Right ventricle myocardium superior (tissue), 1 donor: ENCODE results near the gene SCIMP. TPM values are rescaled to one million over a fixed set of nuclear protein-coding genes. Genes with fewer than 3 reads are reported as not detected.
A peak's percentile ranks its signal among the peaks of the same experiment; 100 is the strongest.
"Not testable (repeated sequence)": the region's sequence is repeated elsewhere in the genome, so short reads cannot be mapped to it uniquely, and the experiment has no call there.

Experiments
- ATAC-seq: fragments of 200-7000 bp; cut with Tn5 transposase; one replicate; pipeline ENCODE4 v1.9.1; 2020; ENCODE audit warnings: mild to moderate bottlenecking; ENCODE audit not compliant: poor library complexity
- DNase-seq: peaks from one replicate; pipeline ENCODE4 v3.0.0-alpha.2; 2020
- intact Hi-C: fragments of 100-400 bp; cut with DNase I; formaldehyde crosslinking; loops from one replicate; pipeline ENCODE4 v1.11.2; 2022
- total RNA-seq: library from RNA; stranded (reverse); fragmentation: NEBNext Ultra II Directional; extraction: Animal tissue kit (Norgen Biotek cat#: 25700); gene quantifications from one replicate; pipeline ENCODE4 v1.2.1, GENCODE V29; 2021
- donor health status: DM: no; HTN: yes; CAD: no; lungs with severe emphysema.

The SCIMP gene
- total RNA-seq, 1 donor from 2014 or later = 1.00 TPM

DNA sequence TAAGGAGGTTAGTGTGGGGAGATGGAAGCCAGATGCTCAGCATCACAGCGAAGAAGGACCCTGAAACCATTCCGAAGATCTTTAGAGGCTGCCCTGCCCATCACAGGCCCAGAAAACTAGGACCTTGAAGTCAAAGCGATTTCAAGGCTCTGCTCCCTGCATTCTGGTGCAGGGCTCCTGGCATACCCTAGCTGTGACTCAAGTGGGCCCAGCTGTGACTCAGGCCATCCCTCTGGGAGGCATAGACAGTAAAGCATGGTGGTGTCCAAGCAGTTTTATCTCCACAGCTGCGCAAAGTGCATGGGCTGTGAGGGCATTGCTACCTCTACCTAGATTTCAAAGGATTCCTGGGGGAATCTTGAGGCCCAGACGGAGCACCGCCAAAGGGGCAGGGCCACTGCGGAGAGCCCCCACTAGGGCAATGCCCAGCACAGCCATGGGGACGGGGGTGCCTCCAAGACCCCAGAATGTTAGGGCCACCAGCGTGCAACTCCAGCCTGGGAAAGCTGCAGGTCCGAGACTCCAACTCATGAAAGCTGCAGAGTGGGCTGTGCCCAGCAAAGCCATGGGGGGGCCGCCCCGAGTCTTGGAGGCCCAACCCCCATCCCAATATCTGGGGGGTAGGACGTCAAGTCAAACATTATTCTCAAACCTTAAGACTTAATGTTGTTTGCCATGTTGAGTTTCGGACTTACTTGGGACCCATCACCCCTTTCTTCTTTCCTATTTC lies 31.3 kb downstream of the SCIMP start:
- ATAC-seq = no peak
- intact Hi-C loops = no loop called here
- no peak for DNase-seq

DNA sequence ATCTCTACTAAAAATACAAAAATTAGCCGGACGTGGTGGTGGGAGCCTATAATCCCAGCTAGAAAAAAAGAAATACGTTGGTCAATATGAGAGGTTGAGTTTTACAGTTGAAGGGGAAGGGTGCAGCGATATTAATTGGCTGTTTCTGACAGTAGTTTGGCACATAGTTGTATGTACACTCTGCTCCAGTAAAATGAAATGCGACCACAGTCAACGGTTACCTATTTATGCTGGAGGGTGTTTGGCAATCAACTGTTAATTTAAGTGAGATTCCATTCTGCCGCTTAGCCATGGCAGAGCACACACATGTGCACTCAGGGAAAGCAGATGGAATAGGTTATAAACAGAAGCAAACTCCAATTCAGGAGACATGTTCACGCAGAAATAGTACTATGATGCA lies 33.6 kb downstream of the SCIMP start:
- DNase-seq (no peak), ATAC-seq (no peak)
- intact Hi-C loops = no loop called here

DNA sequence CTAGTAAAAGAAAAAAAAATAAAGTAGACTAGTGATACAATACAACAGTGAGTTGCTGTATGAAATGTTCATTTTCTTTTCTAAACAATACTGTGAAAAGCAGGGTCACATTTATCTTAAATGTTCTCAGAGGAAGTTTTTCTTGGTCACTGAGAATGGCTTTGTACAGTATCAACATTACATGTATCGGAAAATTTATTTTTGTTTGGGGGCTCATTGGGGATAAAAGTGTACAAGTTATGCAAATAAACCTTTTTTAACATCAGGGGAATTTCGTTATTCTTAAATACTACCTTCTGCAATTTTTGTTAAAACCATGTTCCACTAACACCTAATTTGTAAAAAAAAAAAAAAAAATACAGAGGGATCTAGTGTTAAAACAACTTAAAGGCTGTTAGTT lies 34.3 kb downstream of the SCIMP start:
- intact Hi-C loops = no loop called here
- ATAC-seq (no peak), DNase-seq (no peak)

DNA sequence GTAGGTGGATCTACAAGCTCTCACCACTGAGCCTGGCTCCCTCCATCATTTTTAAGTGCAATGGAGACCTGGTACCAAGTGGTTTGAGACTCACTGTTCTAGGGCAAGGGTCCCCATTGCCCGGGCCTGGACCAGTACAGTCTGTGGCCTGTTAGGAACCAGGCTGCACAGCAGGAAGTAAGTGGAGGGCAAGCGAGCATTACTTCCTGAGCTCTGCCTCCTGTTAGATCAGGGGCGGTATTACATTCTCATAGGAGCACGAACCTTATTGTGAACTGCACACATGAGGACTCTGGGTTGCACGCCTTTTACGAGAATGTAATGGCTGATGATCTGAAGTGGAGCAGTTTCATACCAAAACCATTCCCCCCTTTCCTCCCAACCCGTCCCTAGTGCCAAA lies 36.2 kb downstream of the SCIMP start:
- intact Hi-C loops = no loop called here
- no peak for DNase-seq
- ATAC-seq = no peak

DNA sequence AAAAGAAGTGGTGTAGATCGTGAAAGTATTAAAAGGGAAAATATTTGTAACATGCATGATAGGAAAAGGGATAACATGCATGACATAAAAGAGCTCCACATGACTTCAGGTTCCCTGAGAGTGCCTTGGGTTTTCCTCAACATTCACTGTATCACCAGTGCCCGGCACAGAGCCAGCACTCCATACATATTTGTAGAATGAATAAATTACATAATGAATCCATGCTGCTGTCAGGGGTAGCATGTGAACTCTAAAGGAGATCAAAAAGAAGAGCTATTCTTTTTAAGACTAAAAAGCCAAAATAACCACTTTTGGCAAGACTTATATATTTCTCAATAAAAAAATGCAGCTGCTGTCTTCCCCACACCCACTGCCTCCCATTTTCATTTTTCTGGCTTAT lies 40.3 kb downstream of the SCIMP start:
- intact Hi-C loops = no loop called here
- ATAC-seq = no peak
- no peak for DNase-seq

DNA sequence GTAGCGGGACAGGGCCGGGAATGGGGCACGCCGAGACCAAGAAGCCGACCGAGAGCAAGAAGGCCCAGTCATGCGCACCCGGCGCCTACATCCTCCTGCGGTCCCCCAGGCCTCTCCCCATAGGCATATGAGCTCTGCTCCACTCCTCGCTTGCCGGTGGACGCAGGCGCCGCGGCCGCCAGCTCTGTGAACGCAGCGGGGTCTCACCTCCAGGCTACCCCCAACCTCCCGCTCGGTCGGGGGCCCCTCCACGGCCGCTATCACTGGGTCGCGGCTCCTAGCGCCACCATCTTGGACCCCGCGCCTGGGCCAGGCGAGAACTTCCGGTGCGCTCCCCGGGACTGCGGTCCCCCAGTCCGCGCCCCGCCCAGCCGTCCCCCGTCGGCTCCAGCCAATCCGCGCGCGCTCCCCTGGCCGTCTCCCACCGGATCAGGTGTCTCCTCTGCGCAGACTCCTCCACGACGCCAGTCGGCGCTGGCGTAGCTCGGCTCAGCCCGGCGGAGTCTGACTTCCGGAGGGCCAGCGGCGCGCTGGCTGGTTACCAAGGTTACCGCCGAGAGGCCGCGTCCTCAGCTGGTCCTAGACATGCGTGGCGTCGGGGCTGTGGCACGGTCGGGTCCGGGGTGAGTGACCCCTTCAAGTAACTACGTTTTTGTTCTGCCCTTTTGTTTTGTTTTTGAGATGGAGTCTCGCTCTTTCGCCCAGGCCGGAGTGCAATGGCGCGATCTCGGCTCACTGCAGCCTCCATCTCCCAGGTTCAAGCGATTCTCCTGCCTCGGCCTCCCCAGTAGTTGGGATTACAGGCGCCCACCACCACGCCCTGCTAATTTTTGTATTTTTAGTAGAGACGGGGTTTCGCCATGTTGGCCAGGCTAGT lies 42.9 kb downstream of the SCIMP start, which contains the start of gene ZNF594:
TSS of gene ZNF594 (minus strand) at position 328 of the 877 bp plus-strand sequence. CDS start 7,612 bp downstream, outside the sequence.
- ATAC-seq (peak; percentile 100), DNase-seq (peak; percentile 98)
- intact Hi-C loops = no loop called here

DNA sequence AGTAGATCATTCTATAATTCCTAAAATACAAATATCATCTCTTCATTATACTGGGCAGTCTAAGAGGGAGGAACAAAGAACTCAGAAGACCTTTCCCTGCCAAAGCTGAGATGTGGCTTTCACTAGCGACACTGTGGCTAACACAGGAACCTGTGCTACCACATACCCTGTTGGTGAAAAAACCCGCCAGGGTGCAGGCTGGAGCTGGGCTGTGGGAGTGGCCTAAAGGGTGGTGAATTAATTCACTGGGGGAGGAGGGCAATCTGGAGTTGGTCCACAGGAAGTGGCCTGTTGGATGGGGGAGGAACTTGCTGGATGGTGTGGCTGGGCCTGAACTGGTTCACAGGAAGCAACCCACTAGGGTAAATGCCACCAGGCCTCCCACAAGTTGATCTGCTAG lies 50.4 kb downstream of the SCIMP start:
- ATAC-seq = no peak
- DNase-seq = no peak
- intact Hi-C loops = no loop called here

DNA sequence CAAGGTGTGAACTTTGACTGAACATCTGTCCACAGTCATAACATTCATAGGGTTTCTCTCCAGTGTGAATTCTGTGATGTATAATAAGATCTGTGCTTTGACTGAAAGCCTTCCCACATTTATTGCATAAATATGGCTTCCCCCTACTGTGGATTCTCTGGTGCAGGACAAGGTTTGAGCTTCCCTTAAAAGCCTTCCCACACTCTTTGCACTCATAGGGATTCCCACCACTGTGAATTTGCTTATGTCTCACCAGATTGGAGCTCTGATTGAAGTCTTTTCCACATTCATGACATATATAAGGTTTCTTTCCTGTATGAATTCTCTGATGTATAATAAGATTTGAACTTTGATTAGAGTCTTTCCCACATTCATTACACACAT lies 51.3 kb downstream of the SCIMP start:
- ATAC-seq (no peak), DNase-seq (no peak)
- intact Hi-C loops = no loop called here

DNA sequence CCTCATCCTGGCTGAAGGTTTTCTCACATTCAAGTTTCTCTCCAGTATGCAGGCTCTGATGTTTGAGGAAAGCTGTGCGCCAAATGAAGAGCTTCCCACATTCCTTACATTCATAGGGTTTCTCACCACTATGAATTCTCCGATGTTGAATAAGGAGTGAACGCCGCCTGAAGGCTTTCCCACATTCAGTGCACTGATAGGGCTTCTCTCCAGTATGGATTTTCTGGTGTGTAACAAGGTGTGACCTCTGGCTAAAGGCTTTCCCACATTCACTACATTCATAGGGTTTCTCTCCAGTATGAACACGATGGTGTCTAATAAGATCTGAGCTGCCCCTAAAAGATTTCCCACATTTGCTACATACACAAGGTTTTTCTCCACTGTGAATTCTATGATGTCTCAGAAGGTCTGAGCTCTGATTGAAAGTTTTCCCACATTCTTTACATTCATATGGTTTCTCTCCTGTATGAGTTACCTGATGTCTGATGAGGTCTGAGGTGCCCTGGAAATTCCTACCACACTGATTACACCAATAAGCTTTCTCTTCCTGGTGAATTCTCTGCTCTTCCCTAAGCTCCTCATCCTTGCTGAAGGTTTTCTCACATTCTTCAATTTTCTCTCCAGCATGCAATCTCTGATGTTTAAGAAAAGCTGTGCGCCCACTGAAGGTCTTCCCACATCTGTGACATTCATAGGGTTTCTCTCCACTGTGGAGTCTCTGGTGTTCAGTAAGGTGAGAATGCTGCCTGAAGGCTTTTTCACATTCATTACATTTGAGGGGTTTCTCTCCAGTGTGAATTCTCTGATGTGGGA lies 51.9 kb downstream of the SCIMP start:
- ATAC-seq = no peak
- no peak for DNase-seq
- intact Hi-C loops = no loop called here

DNA sequence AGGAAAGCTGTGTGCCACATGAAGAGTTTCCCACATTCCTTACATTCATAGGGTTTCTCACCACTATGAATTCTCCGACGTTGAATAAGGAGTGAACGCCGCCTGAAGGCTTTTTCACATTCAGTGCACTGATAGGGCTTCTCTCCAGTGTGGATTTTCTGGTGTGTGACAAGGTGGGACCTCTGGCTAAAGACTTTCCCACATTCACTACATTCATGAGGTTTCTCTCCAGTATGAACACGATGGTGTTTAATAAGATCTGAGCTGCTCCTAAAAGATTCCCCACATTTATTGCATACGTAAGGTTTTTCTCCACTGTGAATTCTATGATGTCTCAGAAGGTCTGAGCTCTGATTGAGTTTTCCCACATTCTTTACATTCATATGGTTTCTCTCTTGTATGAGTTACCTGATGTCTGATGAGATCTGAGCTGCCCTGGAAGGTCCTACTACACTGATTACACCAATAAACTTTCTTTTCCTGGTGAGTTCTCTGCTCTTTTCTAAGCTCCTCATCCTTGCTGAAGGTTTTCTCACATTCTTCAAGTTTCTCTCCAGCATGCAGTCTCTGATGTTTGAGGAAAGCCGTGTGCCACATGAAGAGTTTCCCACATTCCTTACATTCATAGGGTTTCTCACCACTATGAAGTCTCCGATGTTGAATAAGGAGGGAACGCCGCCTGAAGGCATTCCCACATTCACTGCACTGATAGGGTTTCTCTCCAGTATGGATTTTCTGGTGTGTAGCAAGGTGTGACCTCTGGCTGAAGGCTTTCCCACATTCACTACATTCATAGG lies 53.0 kb downstream of the SCIMP start:
- intact Hi-C loops = no loop called here
- DNase-seq (no peak), ATAC-seq (no peak)

DNA sequence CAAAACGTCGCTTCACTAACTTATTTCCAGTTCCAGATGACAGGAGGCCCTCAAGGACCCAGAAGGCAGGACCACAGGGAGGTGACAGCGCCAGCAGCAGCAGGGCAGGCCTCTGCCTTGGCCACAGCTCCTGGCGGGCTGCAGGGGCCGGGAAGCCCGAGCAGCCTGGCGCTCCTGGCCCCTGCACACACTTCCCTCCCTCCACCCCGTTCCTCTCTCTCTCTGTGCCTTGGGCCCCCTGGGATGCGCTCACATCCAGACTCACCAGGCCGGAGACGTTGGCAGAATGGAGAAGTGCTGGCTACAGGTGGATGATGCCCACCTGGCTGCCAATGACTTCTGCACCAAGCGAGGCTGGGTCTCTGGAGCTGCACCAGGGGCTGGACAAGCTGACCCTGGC lies 55.7 kb downstream of the SCIMP start:
- no peak for DNase-seq
- intact Hi-C loops = no loop called here
- ATAC-seq = no peak

DNA sequence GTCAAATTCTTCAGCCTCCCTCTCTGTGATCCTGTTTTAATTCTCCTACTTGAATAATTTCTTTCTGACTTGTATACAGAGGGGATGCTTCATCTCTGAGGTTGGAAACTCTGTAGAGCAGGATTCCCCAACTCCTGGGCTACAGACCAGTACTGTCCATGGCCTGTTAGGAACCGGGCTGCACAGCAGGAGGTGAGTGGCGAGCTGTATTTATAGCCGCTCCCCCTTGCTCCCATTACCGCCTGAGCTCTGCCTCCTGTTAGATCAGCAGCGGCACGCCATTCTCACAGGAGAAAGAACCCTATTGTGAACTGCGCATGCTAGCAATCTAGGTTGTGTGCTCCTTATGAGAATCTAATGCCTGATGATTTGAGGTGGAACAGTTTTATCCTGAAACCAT lies 59.6 kb downstream of the SCIMP start:
- intact Hi-C loops, ATAC-seq, DNase-seq: not testable (repeated sequence)

DNA sequence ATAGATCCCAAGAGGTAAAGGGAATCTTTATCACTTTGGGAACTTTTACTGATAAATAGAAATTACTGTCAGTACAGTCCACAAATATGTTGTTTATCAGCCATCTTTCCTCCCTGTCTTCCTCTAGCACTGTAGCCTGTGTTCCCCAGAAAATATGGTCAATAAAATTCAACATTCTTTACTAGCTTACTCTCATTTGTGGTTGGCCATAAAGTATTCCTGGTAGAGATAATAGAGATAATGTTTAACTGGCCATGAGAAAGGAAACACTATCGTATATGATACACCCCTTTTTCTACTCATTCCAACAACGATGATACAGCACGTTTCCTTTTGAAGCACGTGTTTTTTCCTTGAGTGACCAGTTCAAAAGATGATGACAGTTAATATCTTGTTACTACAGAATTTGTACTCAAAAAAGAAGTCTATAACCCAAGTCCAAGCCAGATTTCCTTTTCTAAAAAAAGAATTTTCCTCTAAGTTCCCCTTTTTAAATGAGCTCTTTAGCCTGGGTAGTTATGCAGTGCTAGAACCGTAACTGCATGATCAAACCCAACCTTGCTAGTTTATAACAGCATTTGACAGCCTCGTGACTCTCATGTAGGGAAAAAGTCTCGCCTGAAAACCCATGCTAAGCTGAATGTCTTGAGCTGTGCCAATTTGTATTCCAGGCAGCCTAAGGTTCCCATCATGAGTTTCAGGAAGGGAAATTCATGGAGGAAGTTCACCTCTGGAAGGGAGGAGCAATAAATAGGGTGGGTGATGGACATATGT lies 68.7 kb downstream of the SCIMP start:
- DNase-seq, ATAC-seq, intact Hi-C loops: not testable (repeated sequence)

DNA sequence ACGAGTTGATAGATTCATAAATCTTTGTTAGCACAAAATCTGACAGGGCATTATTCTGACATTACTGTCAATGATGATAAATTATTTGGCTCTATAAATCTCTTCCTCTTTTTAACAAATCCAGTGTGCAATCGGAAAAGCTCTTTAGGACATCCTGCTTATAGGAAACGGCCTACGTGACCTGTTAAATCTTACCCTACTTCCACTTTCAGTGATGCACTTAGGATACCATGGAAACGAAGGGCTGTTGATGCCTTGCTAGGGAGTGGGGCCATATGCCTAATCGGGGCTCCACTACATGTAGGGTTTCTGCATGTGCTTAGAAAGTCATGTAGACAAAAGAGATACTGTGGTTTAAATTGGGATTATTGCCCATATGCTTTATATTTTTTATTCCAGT lies 70.2 kb downstream of the SCIMP start:
- DNase-seq (no peak), ATAC-seq (no peak)
- intact Hi-C loops = no loop called here

DNA sequence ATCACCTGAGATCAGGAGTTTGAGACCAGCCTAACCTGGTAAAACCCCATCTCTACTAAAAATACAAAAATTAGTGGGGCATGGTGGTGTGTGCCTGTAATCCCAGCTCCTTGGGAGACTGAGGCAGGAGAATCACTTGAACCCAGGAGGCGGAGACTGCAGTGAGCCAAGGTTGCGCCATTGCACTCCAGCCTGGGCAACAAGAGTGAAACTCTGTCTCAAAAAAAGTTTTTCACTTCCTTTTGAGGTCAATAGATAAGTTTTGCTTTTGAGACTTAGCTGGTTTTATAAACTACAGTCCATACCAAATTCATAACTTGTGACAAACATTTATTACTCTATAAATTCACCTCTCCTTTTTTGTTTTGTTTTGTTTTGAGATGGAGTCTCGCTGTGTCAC lies 72.9 kb downstream of the SCIMP start:
- intact Hi-C loops, ATAC-seq, DNase-seq: not testable (repeated sequence)

DNA sequence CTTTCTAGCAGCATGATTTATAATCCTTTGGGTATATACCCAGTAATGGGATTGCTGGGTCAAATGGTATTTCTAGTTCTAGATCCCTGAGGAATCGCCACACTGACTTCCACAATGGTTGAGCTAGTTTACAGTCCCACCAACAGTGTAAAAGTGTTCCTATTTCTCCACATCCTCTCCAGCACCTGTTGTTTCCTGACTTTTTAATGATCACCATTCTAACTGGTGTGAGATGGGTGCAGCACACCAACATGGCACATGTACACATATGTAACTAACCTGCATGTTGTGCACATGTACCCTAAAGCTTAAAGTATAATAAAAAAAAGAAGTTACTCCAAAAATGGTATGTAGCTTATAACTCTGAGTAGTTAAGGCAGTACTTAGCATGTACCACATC lies 74.0 kb downstream of the SCIMP start:
- intact Hi-C loops, DNase-seq, ATAC-seq: not testable (repeated sequence)
